Measurements from ENCODE around the gene IL11. TPM values are rescaled to one million over a fixed set of nuclear protein-coding genes. Genes with fewer than 3 reads are reported as not detected.

IL11 gene
- total and polyA plus RNA-seq, 2 of the 13 experiments (the other 11 are each of a cell fraction or from before 2014, with no cell fraction given), result 2.5 to 2.9 TPM

DNA sequence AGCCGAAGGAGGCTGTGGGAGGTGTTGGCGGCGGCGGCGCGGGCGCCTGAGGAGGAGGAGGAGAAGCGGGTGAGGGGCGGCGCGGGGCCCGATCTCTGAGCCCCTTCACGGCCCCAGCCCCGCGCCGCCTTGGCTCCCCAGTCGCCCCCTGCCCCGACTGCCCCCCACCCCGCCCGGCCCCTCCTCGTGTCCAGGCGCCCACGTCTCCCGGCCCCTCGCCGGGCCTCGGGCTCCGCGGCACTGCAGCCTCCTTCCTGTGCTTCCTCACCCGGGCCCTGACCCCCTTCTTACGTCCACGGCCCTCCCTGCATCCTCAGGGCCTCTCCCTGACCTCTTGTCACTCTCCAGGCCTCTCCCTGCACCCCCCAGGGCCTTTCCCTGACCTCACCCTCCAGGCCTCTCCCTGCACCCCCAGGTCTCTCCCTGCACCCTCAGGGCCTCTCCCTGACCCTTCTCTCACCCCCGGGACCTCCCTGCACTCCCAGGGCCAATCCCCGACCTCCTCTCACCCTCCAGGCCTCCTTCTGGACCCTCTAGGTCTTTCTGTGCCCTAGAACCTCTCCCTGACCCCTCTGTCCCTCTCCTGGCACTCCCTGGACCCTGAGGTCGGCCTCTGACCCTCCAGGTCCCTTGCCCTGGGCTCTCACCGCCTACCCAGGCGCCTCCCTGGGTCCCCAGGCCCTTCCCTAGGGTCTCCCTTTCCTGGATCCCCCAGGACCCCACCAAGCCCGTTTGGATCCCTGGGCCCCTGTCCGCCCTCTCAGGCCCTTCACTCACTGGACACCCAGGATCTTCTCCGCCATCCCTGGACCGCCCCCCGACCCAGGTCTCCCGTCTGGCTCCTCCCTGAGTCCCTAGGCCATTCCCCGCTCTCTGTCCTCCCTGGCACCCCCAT lies 30.1 kb downstream of the IL11 start (continued):
- TF ChIP-seq, protein P1, sequence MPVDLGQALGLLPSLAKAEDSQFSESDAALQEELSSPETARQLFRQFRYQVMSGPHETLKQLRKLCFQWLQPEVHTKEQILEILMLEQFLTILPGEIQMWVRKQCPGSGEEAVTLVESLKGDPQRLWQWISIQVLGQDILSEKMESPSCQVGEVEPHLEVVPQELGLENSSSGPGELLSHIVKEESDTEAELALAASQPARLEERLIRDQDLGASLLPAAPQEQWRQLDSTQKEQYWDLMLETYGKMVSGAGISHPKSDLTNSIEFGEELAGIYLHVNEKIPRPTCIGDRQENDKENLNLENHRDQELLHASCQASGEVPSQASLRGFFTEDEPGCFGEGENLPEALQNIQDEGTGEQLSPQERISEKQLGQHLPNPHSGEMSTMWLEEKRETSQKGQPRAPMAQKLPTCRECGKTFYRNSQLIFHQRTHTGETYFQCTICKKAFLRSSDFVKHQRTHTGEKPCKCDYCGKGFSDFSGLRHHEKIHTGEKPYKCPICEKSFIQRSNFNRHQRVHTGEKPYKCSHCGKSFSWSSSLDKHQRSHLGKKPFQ (CRISPR knock-in tag; IDR thresholded peaks at IDR 0.05; ENCODE audit: insufficient replicate concordance), result no peak
- TF ChIP-seq, protein P2, sequence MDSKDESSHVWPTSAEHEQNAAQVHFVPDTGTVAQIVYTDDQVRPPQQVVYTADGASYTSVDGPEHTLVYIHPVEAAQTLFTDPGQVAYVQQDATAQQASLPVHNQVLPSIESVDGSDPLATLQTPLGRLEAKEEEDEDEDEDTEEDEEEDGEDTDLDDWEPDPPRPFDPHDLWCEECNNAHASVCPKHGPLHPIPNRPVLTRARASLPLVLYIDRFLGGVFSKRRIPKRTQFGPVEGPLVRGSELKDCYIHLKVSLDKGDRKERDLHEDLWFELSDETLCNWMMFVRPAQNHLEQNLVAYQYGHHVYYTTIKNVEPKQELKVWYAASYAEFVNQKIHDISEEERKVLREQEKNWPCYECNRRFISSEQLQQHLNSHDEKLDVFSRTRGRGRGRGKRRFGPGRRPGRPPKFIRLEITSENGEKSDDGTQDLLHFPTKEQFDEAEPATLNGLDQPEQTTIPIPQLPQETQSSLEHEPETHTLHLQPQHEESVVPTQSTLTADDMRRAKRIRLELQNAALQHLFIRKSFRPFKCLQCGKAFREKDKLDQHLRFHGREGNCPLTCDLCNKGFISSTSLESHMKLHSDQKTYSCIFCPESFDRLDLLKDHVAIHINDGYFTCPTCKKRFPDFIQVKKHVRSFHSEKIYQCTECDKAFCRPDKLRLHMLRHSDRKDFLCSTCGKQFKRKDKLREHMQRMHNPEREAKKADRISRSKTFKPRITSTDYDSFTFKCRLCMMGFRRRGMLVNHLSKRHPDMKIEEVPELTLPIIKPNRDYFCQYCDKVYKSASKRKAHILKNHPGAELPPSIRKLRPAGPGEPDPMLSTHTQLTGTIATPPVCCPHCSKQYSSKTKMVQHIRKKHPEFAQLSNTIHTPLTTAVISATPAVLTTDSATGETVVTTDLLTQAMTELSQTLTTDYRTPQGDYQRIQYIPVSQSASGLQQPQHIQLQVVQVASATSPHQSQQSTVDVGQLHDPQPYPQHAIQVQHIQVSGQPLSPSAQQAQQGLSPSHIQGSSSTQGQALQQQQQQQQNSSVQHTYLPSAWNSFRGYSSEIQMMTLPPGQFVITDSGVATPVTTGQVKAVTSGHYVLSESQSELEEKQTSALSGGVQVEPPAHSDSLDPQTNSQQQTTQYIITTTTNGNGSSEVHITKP (CRISPR knock-in tag; IDR thresholded peaks at IDR 0.05; ENCODE audit: low read depth), result no peak
- TF ChIP-seq ARNTL (CRISPR knock-in tag; IDR thresholded peaks at IDR 0.05) (no peak), KLF12 (CRISPR knock-in tag; IDR thresholded peaks at IDR 0.05; ENCODE audit: borderline replicate concordance) (0 out of 2 replicates have a peak, but pooled peaks have one; percentile 11), GABPB1 (CRISPR knock-in tag; IDR thresholded peaks at IDR 0.05) (no peak), ZNF543 (CRISPR knock-in tag; IDR thresholded peaks at IDR 0.05) (no peak), MIXL1 (CRISPR knock-in tag; IDR thresholded peaks at IDR 0.05) (no peak), JUNB (CRISPR knock-in tag; IDR thresholded peaks at IDR 0.05; ENCODE audit: borderline replicate concordance) (no peak), SIN3B (IDR thresholded peaks at IDR 0.05; ENCODE audit: low read length) (no peak), SATB2 (CRISPR knock-in tag; IDR thresholded peaks at IDR 0.05) (no peak), SP5 (CRISPR knock-in tag; IDR thresholded peaks at IDR 0.05; ENCODE audit: borderline replicate concordance, low read depth) (no peak), POLR2G (IDR thresholded peaks at IDR 0.05; ENCODE audit: low read depth, low read length) (peak; percentile 78), MED8 (CRISPR knock-in tag; IDR thresholded peaks at IDR 0.05; ENCODE audit: insufficient replicate concordance) (no peak), ZFY (CRISPR knock-in tag; IDR thresholded peaks at IDR 0.05) (peak; percentile 60; the same call in 1 of the 2 replicates)
- TF ChIP-seq, protein P3, sequence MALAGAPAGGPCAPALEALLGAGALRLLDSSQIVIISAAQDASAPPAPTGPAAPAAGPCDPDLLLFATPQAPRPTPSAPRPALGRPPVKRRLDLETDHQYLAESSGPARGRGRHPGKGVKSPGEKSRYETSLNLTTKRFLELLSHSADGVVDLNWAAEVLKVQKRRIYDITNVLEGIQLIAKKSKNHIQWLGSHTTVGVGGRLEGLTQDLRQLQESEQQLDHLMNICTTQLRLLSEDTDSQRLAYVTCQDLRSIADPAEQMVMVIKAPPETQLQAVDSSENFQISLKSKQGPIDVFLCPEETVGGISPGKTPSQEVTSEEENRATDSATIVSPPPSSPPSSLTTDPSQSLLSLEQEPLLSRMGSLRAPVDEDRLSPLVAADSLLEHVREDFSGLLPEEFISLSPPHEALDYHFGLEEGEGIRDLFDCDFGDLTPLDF (CRISPR knock-in tag; IDR thresholded peaks at IDR 0.05), result no peak
- TF ChIP-seq, protein P4, sequence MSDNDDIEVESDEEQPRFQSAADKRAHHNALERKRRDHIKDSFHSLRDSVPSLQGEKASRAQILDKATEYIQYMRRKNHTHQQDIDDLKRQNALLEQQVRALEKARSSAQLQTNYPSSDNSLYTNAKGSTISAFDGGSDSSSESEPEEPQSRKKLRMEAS (IDR thresholded peaks at IDR 0.05), result 0 out of 2 replicates have a peak, but pooled peaks have one; percentile 1
- TF ChIP-seq, protein P5, sequence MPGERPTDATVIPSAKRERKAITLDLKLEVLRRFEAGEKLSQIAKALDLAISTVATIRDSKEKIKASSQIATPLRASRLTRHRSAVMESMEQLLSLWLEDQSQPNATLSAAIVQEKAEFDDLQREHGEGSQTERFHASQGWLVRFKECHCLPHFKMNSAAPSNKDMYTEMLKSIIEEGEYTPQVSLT (CRISPR knock-in tag; IDR thresholded peaks at IDR 0.05; ENCODE audit: borderline replicate concordance, low read depth), result no peak
- TF ChIP-seq, protein P6, sequence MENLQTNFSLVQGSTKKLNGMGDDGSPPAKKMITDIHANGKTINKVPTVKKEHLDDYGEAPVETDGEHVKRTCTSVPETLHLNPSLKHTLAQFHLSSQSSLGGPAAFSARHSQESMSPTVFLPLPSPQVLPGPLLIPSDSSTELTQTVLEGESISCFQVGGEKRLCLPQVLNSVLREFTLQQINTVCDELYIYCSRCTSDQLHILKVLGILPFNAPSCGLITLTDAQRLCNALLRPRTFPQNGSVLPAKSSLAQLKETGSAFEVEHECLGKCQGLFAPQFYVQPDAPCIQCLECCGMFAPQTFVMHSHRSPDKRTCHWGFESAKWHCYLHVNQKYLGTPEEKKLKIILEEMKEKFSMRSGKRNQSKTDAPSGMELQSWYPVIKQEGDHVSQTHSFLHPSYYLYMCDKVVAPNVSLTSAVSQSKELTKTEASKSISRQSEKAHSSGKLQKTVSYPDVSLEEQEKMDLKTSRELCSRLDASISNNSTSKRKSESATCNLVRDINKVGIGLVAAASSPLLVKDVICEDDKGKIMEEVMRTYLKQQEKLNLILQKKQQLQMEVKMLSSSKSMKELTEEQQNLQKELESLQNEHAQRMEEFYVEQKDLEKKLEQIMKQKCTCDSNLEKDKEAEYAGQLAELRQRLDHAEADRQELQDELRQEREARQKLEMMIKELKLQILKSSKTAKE (CRISPR knock-in tag; IDR thresholded peaks at IDR 0.05; ENCODE audit: borderline replicate concordance), result no peak; the same call in 1 of the 2 replicates
